HG03103 (cell line): ENCODE measurements around the gene WDFY2.
A peak's percentile ranks its signal among the peaks of the same experiment; 100 is the strongest.

Experiments used
- ATAC-seq: cut with Tn5 transposase; IDR thresholded peaks from one replicate; pipeline ENCODE4 v1.9.1; 2021; ENCODE audit warnings: low read depth; ENCODE audit not compliant: unreplicated experiment

The WDFY2 gene

DNA sequence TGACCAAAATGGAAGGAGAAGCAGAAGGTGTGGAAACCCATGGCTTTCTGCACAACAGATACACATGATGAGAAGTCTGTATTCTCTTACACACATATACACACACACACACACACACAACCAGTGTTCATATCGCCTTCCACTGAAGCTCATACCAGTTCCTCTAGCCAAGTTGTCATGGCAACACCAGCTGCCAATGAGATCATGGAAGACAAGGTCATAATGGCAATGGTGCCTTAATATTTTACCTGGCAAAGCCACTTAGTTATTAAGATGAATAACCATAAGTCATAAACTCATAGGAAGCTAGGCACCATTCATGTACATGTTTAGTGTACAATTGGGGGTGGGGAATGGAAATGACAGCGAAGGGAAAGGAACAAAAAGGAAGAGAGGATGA, 222.3 kb downstream of the WDFY2 start:
- ATAC-seq: no peak

DNA sequence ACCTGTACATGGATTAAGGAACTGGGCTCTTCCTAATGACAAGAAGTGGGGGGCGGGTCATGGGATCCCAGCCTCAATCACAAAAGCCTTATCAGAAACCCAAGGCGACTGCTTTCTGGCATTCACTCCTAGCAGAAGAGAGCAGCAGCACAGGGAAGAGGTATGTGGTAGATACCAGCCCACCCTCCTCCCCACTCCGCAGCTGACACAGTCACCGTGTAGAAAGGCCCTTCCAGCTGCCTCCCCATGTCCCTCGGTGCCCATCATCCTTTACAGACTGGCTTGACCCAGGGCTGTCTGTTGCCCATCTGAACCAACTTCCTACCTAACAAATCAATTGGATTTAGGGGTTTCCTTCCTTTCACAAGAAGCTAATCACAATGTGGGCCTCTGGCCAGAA, 222.8 kb downstream of the WDFY2 start:
- ATAC-seq: no peak

- no peak for ATAC-seq
Observed at GRCh38 chr13:51808811-51809210, 224.5 kb downstream of the WDFY2 start.

DNA sequence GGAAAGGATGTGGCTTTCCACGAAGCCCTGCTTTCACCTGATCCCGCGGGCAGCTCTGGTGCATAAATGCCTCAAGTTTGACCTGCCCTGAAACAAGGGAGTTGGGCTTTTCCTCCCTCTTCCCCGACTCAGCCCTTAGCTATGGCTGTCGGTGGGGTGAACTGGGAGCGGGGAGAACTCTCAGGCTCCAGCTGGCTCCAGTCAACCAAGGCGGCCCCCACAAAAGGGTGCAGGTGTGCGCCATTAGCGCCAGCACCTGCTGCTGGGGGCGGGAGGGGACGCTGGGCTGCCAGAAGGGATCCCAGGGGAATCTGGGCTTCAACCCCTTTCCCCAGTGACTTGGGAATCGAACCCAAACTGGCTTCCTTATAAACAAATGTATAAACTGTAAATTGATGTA, 226.8 kb downstream of the WDFY2 start:
- no peak for ATAC-seq

GRCh38 chr13:51811920-51812451, 227.7 kb downstream of the WDFY2 start:
- no peak for ATAC-seq

- no peak for ATAC-seq
Observed at GRCh38 chr13:51814071-51814470, 229.8 kb downstream of the WDFY2 start.

DNA sequence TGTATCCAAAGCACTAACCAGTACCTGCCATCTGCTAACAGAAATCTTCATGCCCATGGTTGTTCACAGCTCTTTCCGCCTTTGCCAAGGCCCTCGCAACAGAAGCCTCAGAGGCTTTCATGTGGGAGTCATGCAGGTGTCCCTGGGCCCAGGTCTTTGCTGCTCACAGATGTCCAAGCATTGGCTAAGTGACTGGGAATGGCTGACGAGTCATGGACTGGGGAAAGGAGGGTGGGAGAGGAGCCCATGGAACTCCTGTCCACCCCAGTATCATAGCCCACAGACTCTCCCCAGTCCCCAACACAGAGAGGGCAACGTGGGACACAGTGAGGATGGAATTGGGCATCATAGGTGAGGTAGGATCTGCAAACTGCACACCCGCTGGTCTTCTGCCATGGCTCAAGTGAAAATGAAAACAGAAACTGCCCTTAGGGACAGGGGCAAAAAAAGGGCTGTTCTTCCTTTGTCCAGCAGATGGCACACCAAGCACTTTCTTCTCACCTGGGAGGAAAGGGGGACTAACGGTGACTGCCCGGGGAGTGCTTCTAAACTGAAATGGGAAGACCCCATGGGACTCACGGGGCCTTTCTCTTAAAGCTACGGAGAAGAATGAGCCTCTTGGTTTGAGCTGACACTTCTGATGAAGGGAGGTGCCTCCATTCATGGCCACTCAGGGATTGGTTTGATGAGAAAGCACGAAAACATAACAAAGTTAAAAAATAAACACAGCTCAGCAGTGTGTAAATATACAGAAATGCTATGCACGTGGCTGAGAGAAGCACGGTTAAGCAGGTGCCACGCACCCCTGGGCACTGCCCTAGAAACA, 230.8 kb downstream of the WDFY2 start:
- peak; percentile 71 for ATAC-seq

DNA sequence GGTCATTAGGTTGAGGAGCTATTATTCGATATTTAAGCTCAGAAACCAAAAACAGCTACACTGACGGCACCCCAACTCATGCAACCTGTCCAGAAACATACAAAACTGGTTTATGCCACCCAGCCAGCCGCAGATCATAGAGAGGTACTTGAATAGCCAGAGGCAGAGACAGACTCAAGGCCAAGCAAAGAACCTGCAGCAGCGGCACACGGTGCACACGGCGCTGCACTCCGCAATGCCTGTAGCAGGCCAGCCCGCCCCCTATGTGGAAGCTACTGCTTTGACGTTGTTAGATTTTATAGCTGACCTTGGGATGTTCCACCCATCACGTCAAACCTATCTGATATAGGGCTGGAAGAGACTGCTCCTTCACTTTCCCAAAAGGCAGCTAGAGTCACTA, 231.6 kb downstream of the WDFY2 start:
- ATAC-seq: no peak

DNA sequence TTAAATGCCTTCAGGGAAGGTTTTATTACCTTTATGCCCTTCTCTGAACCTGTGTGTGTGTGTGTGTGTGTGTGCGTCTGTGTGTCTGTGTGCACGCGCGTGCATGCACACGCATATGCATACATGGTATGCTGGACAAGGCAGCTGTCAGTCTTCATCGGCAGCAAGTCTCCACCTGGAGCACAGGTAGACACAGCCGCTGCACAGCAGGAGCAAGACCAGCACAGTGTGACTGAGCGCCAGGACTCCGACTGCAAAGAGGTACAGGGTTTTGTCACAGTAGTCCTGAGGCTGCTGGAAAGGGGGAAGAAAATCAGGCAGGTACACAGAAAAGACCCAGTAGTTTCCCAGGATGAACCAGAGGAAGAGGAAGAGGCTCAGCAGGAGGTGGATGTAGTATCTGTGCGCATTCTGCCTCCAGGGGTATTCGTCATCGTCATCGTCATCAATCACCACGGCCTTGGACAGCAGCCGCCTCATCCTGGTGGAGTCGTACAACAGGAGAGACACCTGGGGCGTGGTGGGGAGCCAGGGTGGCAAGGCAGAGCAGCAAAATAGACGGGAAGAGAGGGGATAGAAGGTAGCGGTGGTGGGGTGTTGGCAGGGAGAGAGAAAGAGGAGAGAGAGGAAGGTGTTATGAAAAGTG, 232.5 kb downstream of the WDFY2 start:
- ATAC-seq: no peak
